NK-92 treated with Interleukin-12 subunit alpha and Interleukin-12 subunit beta, amount 100 ng/mL, for 24 hours (cell line): ENCODE results near the gene CELA3A.
"Not testable (repeated sequence)": the region's sequence is repeated elsewhere in the genome, so short reads cannot be mapped to it uniquely, and the experiment has no call there.

Experiments
- DNase-seq: peaks from one replicate; lab custom pipeline; 2025; lab: John Stamatoyannopoulos, UW

Gene CELA3A

GRCh38 chr1:21981253-21981652 is 20.2 kb upstream of the CELA3A start:
- DNase-seq: not testable (repeated sequence)

GRCh38 chr1:21982122-21982521 is 19.3 kb upstream of the CELA3A start:
- DNase-seq: not testable (repeated sequence)

- not testable (repeated sequence) for DNase-seq
Observed at GRCh38 chr1:21983539-21983938, 17.9 kb upstream of the CELA3A start.

- DNase-seq: not testable (repeated sequence)
Observed at GRCh38 chr1:21985893-21986292, 15.6 kb upstream of the CELA3A start.

- DNase-seq: not testable (repeated sequence)
Observed at GRCh38 chr1:21986386-21986785, 15.1 kb upstream of the CELA3A start.

GRCh38 chr1:21989672-21990393 is 11.6 kb upstream of the CELA3A start:
- DNase-seq: not testable (repeated sequence)

GRCh38 chr1:21992186-21992585 is 9.3 kb upstream of the CELA3A start:
- not testable (repeated sequence) for DNase-seq

- not testable (repeated sequence) for DNase-seq
Observed at GRCh38 chr1:21994716-21995115, 6.7 kb upstream of the CELA3A start.

GRCh38 chr1:21996663-21996970 is 4.8 kb upstream of the CELA3A start:
- not testable (repeated sequence) for DNase-seq

- not testable (repeated sequence) for DNase-seq
Observed at GRCh38 chr1:21997891-21998623, 3.4 kb upstream of the CELA3A start.

GRCh38 chr1:21998624-21999294 is 2.7 kb upstream of the CELA3A start:
- DNase-seq: not testable (repeated sequence)

GRCh38 chr1:21999645-22000044 is 1.8 kb upstream of the CELA3A start:
- DNase-seq: not testable (repeated sequence)

- not testable (repeated sequence) for DNase-seq
Observed at GRCh38 chr1:22002461-22002860, 1.0 kb downstream of the CELA3A start.

- not testable (repeated sequence) for DNase-seq
Observed at GRCh38 chr1:22002875-22003274, 1.4 kb downstream of the CELA3A start.

- not testable (repeated sequence) for DNase-seq
Observed at GRCh38 chr1:22003959-22004358, 2.5 kb downstream of the CELA3A start.

GRCh38 chr1:22005261-22006149 is 4.0 kb downstream of the CELA3A start:
- not testable (repeated sequence) for DNase-seq

- DNase-seq: not testable (repeated sequence)
Observed at GRCh38 chr1:22006736-22007135, 5.3 kb downstream of the CELA3A start.

GRCh38 chr1:22007262-22007661 is 5.8 kb downstream of the CELA3A start:
- DNase-seq: not testable (repeated sequence)

GRCh38 chr1:22009566-22009965 is 8.1 kb downstream of the CELA3A start:
- DNase-seq: not testable (repeated sequence)

GRCh38 chr1:22012752-22013151 is 11.3 kb downstream of the CELA3A start:
- not testable (repeated sequence) for DNase-seq

- not testable (repeated sequence) for DNase-seq
Observed at GRCh38 chr1:22014575-22015206, 13.2 kb downstream of the CELA3A start.
